K562 (cell line): ENCODE data around the gene RDM1. TPM values are rescaled to one million over a fixed set of nuclear protein-coding genes. Genes with fewer than 3 reads are reported as not detected.

Experiments used
- BMI1 ChIP-seq: fragments of 150-350 bp; IDR thresholded peaks from 2 replicates; pipeline ENCODE4 v1.6.1; 2014; ENCODE audit warnings: low read length
- CBX3 ChIP-seq, 2 experiments: IDR thresholded peaks; 1 replicate in 1 of 2; 2 replicates in 1 of 2; pipeline ENCODE4 v1.6.1; 2012; ENCODE audit warnings: inconsistent platforms in 2 of 2, low read length in 2 of 2, borderline replicate concordance in 1 of 2, control low read depth in 1 of 2
- KDM2B ChIP-seq: fragments of 250-450 bp; sonication (Bioruptor Pico); IDR thresholded peaks from 2 replicates; pipeline ENCODE4 v1.8.0; 2021; ENCODE audit warnings: mild to moderate bottlenecking, moderate library complexity
- MEF2D ChIP-seq: conservative IDR thresholded peaks from 2 replicates; pipeline ENCODE4 v1.6.1; 2016; ENCODE audit warnings: low read depth, missing genetic modification characterization, missing compliant biosample characterization
- NFIC ChIP-seq: fragments of 450-650 bp; IDR thresholded peaks from 2 replicates; pipeline ENCODE4 v1.6.1; 2017; ENCODE audit warnings: mild to moderate bottlenecking, inconsistent platforms
- TAF9B ChIP-seq: fragments of 450-650 bp; IDR thresholded peaks from 2 replicates; pipeline ENCODE4 v1.6.1; 2018; ENCODE audit warnings: mild to moderate bottlenecking; ENCODE audit not compliant: partially characterized antibody
- TRIM28 ChIP-seq: fragments of 450-650 bp; IDR thresholded peaks from 2 replicates; pipeline ENCODE4 v1.6.1; 2017
- USF1 ChIP-seq: sonication (generic); formaldehyde crosslinking; IDR thresholded peaks from 2 replicates; pipeline ENCODE4 v1.9.0; 2022; ENCODE audit warnings: mild to moderate bottlenecking, missing genetic modification reagents
- ZHX1 ChIP-seq: fragments of 150-350 bp; conservative IDR thresholded peaks from 2 replicates; pipeline ENCODE4 v1.6.1; 2014; ENCODE audit warnings: low read length
- ZNF124 ChIP-seq: sonication (generic); formaldehyde crosslinking; IDR thresholded peaks from 2 replicates; pipeline ENCODE4 v1.8.1; 2022; ENCODE audit warnings: missing genetic modification reagents
- ZNF212 ChIP-seq: fragments of 450-650 bp; formaldehyde crosslinking; IDR thresholded peaks from 2 replicates; pipeline ENCODE4 v1.4.0; 2020; ENCODE audit warnings: mild to moderate bottlenecking
- ZNF274 ChIP-seq: IDR thresholded peaks from 2 replicates; pipeline ENCODE4 v1.6.1; 2011; ENCODE audit warnings: low read depth, mild to moderate bottlenecking, low read length, moderate library complexity, borderline replicate concordance
- ZNF324 ChIP-seq: fragments of 250-450 bp; sonication (Bioruptor Pico); IDR thresholded peaks from 2 replicates; pipeline ENCODE4 v1.4.0; 2020; ENCODE audit warnings: mild to moderate bottlenecking
- ZNF778 ChIP-seq: fragments of 450-650 bp; formaldehyde crosslinking; IDR thresholded peaks from 2 replicates; pipeline ENCODE4 v1.4.0; 2020; ENCODE audit warnings: mild to moderate bottlenecking, moderate library complexity
- polyA plus RNA-seq, 8 experiments: library from polyadenylated mRNA; depleted of rRNA in 4 of 8; stranded (reverse) in 5 of 8; unstranded in 3 of 8; fragments of >200 nt; fragmentation: Nextera tagmentation in 2 of 8; fragmentation: Illumina TruSeq in 1 of 8; extraction: Ambion mirVana in 2 of 8; extraction: Trizol in 1 of 8; gene quantifications; 2 replicates each; pipeline versions ENCODE4 v1.2.1 to v1.2.3, GENCODE V29; 2011 to 2014; ENCODE audit warnings: inconsistent platforms in 1 of 8, missing spikeins in 1 of 8
- total RNA-seq, 7 experiments: library from RNA; depleted of rRNA in 6 of 7; stranded (reverse); fragments of >200 nt in 6 of 7; fragmentation: Illumina TruSeq in 2 of 7; extraction: Trizol in 2 of 7; gene quantifications; 2 replicates each; pipeline versions ENCODE4 v1.2.1 to v1.2.3, GENCODE V29; 2011 to 2021; ENCODE audit warnings: low replicate concordance in 1 of 7
- TF ChIP-seq, protein P1 (sequence below): fragments of 450-650 bp; IDR thresholded peaks from 2 replicates; pipeline ENCODE4 v1.7.1; 2018; ENCODE audit warnings: mild to moderate bottlenecking, low read depth; ENCODE audit not compliant: partially characterized antibody
- TF ChIP-seq, protein P2 (sequence below): fragments of 250-450 bp; sonication (Bioruptor Pico); IDR thresholded peaks from 2 replicates; pipeline ENCODE4 v1.8.0; 2022; ENCODE audit warnings: moderate library complexity, mild to moderate bottlenecking, inconsistent platforms
- TF ChIP-seq, protein P3 (sequence below), 2 experiments: fragments of 150-350 bp in 1 of 2; IDR thresholded peaks; 2 replicates each; pipeline ENCODE4 v1.6.1; 2012 to 2016; ENCODE audit warnings: low read depth in 2 of 2, low read length in 2 of 2, mild to moderate bottlenecking in 1 of 2, moderate library complexity in 1 of 2

Gene RDM1
- total and polyA plus RNA-seq, 9 of the 15 experiments (the other 6 are each of a cell fraction or from before 2014, with no cell fraction given): 2.5 to 11.2 (median 5.4) TPM

GRCh38 chr17:35898283-35899070, 32.1 kb downstream of the RDM1 start (continued):
- TF ChIP-seq KDM2B (CRISPR knock-in tag) (no peak), USF1 (CRISPR knock-in tag) (peak; percentile 66), ZNF778 (no peak), ZNF212 (CRISPR knock-in tag) (no peak), ZHX1 (no peak), BMI1 (no peak), ZNF124 (CRISPR knock-in tag) (no peak), MEF2D (tag) (no peak), TRIM28 (no peak), TAF9B (no peak), CBX3 (IDR thresholded peaks at IDR 0.05; ENCODE audit: borderline replicate concordance in 1 of 2, low read length in 2 of 2) (no peak), ZNF274 (no peak), NFIC (peak; percentile 45; the same call in 1 of the 2 replicates), ZNF324 (CRISPR knock-in tag) (no peak)
- TF ChIP-seq, protein P1, sequence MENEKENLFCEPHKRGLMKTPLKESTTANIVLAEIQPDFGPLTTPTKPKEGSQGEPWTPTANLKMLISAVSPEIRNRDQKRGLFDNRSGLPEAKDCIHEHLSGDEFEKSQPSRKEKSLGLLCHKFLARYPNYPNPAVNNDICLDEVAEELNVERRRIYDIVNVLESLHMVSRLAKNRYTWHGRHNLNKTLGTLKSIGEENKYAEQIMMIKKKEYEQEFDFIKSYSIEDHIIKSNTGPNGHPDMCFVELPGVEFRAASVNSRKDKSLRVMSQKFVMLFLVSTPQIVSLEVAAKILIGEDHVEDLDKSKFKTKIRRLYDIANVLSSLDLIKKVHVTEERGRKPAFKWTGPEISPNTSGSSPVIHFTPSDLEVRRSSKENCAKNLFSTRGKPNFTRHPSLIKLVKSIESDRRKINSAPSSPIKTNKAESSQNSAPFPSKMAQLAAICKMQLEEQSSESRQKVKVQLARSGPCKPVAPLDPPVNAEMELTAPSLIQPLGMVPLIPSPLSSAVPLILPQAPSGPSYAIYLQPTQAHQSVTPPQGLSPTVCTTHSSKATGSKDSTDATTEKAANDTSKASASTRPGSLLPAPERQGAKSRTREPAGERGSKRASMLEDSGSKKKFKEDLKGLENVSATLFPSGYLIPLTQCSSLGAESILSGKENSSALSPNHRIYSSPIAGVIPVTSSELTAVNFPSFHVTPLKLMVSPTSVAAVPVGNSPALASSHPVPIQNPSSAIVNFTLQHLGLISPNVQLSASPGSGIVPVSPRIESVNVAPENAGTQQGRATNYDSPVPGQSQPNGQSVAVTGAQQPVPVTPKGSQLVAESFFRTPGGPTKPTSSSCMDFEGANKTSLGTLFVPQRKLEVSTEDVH: no peak
- TF ChIP-seq, protein P2, sequence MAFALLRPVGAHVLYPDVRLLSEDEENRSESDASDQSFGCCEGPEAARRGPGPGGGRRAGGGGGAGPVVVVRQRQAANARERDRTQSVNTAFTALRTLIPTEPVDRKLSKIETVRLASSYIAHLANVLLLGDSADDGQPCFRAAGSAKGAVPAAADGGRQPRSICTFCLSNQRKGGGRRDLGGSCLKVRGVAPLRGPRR (CRISPR knock-in tag): no peak
- TF ChIP-seq, protein P3, sequence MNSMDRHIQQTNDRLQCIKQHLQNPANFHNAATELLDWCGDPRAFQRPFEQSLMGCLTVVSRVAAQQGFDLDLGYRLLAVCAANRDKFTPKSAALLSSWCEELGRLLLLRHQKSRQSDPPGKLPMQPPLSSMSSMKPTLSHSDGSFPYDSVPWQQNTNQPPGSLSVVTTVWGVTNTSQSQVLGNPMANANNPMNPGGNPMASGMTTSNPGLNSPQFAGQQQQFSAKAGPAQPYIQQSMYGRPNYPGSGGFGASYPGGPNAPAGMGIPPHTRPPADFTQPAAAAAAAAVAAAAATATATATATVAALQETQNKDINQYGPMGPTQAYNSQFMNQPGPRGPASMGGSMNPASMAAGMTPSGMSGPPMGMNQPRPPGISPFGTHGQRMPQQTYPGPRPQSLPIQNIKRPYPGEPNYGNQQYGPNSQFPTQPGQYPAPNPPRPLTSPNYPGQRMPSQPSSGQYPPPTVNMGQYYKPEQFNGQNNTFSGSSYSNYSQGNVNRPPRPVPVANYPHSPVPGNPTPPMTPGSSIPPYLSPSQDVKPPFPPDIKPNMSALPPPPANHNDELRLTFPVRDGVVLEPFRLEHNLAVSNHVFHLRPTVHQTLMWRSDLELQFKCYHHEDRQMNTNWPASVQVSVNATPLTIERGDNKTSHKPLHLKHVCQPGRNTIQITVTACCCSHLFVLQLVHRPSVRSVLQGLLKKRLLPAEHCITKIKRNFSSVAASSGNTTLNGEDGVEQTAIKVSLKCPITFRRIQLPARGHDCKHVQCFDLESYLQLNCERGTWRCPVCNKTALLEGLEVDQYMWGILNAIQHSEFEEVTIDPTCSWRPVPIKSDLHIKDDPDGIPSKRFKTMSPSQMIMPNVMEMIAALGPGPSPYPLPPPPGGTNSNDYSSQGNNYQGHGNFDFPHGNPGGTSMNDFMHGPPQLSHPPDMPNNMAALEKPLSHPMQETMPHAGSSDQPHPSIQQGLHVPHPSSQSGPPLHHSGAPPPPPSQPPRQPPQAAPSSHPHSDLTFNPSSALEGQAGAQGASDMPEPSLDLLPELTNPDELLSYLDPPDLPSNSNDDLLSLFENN (IDR thresholded peaks at IDR 0.05; ENCODE audit: low read depth in 2 of 2, low read length in 2 of 2): no peak
